Omental fat pad (tissue), 4 donors: Measurements from ENCODE around the gene MAP3K13. TPM values are rescaled to one million over a fixed set of nuclear protein-coding genes. Genes with fewer than 3 reads are reported as not detected.
A peak's percentile ranks its signal among the peaks of the same experiment; 100 is the strongest.

ENCODE experiments used
- ATAC-seq: fragments of 150-250 bp; one replicate; pipeline ENCODE4 v1.9.1; 2016; ENCODE audit warnings: mild to moderate bottlenecking, moderate library complexity; ENCODE audit not compliant: low FRiP score
- DNase-seq: peaks from one replicate; pipeline ENCODE4 v3.0.0-alpha.2; 2019; ENCODE audit warnings: low spot score
- CTCF ChIP-seq, 3 donors: fragments of 450-650 bp; IDR thresholded peaks; one replicate each; pipeline ENCODE4 v1.5.1; 2016 to 2017; ENCODE audit warnings: antibody characterized with exemption in 3 of 3, mild to moderate bottlenecking in 3 of 3, moderate library complexity in 2 of 3
- total RNA-seq, 4 donors: library from RNA; depleted of rRNA; stranded (reverse); fragments of >200 nt; gene quantifications; one replicate each; pipeline ENCODE4 v1.1.0, GENCODE V29; 2016

The MAP3K13 gene
- total RNA-seq, 4 donors from 2014 or later: 12.4 to 17.8 (median 16.3) TPM

- no peak for TF ChIP-seq CTCF (IDR thresholded peaks at IDR 0.05)
- DNase-seq: no peak
- peak; percentile 97 for ATAC-seq
These were observed 174.5 kb downstream of the MAP3K13 start for GRCh38 chr3:185537369-185537970.

Other genes with a start within 250 kb of the MAP3K13 start
- 1 to 10 TPM; 2.8 to 4.9 (median 3.5) TPM for gene C3orf70, start 210.1 kb upstream of the MAP3K13 start, total RNA-seq
- gene EHHADH, start 109.1 kb upstream of the MAP3K13 start, total RNA-seq: 10 to 100 TPM in 2 of 4 donors, 1 to 10 TPM in 2; 6.3 to 11.0 (median 9.1) TPM
- 10 to 100 TPM; 12.5 to 24.6 (median 13.4) TPM for gene TMEM41A, start 135.9 kb downstream of the MAP3K13 start, total RNA-seq
- under 1 TPM in 1 of 4 donors, not detected in 3; 0.25 TPM for gene LIPH, start 189.5 kb downstream of the MAP3K13 start, total RNA-seq
- gene SENP2, start 223.2 kb downstream of the MAP3K13 start, total RNA-seq: 10 to 100 TPM; 23.7 to 56.9 (median 30.6) TPM